ENCODE measurements around the gene TMPRSS9.

The TMPRSS9 gene

DNA sequence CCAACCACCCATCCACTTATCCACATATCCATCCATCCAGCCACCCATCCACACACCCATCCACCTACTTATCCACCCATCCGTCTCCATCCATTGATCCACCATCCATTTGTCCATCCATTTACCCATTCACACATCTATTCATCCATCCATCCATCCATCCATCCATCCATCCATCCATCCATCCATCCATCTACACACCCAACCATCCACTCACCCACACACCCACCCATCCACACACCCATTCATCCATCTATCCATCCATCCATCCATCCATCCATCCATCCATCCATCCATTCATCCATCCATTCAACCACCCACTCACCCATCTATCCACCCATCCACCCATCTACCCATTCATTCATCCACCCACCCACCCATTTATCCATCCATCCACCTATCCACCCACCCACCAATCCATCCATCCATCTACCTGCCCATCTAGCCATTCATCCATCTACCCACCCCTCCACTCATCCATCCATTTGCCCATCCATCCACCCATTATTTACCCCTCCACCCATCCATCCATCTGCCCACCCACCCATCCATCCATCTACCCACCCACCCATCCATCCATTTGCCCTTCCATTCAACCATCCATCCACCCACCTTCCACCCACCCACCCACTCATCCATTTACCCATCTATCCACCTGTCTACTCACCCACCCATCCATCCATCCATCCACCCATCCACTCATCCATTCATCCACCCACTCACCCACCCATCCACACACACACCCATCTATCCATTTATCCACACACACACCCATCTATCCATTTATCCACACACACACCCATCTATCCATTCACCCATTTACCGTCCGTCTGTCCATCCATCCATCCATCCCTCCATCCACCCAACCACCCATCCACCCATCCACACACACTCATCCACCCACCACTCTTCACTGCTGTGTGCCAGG is 2.5 kb upstream of the TMPRSS9 start:
- Histone ChIP-seq H3K4me1 (ENCODE audit: control insufficient read depth in 1 of 2, insufficient read depth in 2 of 2, low read length in 2 of 2) (no peaks in the 10 kb centered on the region), H3K9me3 (ENCODE audit: control insufficient read depth in 1 of 2, low read length in 2 of 2) (no peaks in the 10 kb centered on the region), H3K4me3 (ENCODE audit: low read depth in 1 of 2, low read length in 2 of 2) (no peak overlapping the region), H3K27ac (ENCODE audit: low read length) (no peak overlapping the region), H3K27me3 (ENCODE audit: low read depth, low read length) (peaks cover 11% of the 10 kb centered on the region), H3K36me3 (ENCODE audit: control insufficient read depth in 1 of 2, insufficient read depth in 2 of 2, low read length in 2 of 2) (peaks cover 0 to 16% of the 10 kb centered on the region in 2 donors)

- Histone ChIP-seq H3K9me3 (ENCODE audit: control insufficient read depth in 1 of 2, low read length in 2 of 2) (no peaks in the 10 kb centered on the region), H3K4me1 (ENCODE audit: control insufficient read depth in 1 of 2, insufficient read depth in 2 of 2, low read length in 2 of 2) (no peaks in the 10 kb centered on the region), H3K27ac (ENCODE audit: low read length) (no peak overlapping the region), H3K4me3 (ENCODE audit: low read depth in 1 of 2, low read length in 2 of 2) (no peak overlapping the region), H3K27me3 (ENCODE audit: low read depth, low read length) (peaks cover 11% of the 10 kb centered on the region), H3K36me3 (ENCODE audit: control insufficient read depth in 1 of 2, insufficient read depth in 2 of 2, low read length in 2 of 2) (peaks cover 0 to 6% of the 10 kb centered on the region in 2 donors)
Measured at GRCh38 chr19:2358548-2359173, 1.4 kb upstream of the TMPRSS9 start.

DNA sequence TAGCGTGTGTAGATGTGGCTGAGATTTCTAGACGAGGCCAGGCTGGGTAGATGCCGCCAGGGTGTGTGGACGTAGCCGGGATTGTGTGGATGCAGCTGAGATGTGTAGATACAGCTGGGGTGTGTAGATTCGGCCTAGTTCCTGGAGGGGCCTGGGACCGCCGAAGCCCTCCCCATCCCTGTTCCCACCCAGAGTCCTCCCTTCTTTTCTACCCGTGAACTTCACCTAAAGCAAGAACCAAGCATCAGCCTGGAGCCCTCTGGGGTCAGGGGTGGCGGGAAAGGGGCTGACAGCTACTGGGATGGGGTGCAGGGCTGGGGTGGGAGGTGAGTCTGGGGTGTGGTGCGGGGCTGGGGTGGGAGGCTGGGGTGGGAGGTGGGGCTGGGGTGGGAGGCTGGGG is 768 bp downstream of the TMPRSS9 start:
- H3K36me3 ChIP-seq (ENCODE audit: control insufficient read depth in 1 of 2, insufficient read depth in 2 of 2, low read length in 2 of 2), result no peaks in the 10 kb centered on the region
- H3K27me3 ChIP-seq (ENCODE audit: low read depth, low read length), result peaks cover 11% of the 10 kb centered on the region
- no peaks in the 10 kb centered on the region for H3K4me1 ChIP-seq (ENCODE audit: control insufficient read depth in 1 of 2, insufficient read depth in 2 of 2, low read length in 2 of 2)
- H3K4me3 ChIP-seq (ENCODE audit: low read depth in 1 of 2, low read length in 2 of 2), result no peak overlapping the region
- H3K9me3 ChIP-seq (ENCODE audit: control insufficient read depth in 1 of 2, low read length in 2 of 2), result no peaks in the 10 kb centered on the region
- no peak overlapping the region for H3K27ac ChIP-seq (ENCODE audit: low read length)

GRCh38 chr19:2361246-2362045 is 1.4 kb downstream of the TMPRSS9 start:
- H3K4me3 ChIP-seq (ENCODE audit: low read depth in 1 of 2, low read length in 2 of 2), result no peak overlapping the region

GRCh38 chr19:2362046-2362969 is 2.2 kb downstream of the TMPRSS9 start:
- Histone ChIP-seq H3K9me3 (ENCODE audit: control insufficient read depth in 1 of 2, low read length in 2 of 2) (no peaks in the 10 kb centered on the region), H3K36me3 (ENCODE audit: control insufficient read depth in 1 of 2, insufficient read depth in 2 of 2, low read length in 2 of 2) (no peaks in the 10 kb centered on the region), H3K4me1 (ENCODE audit: control insufficient read depth in 1 of 2, insufficient read depth in 2 of 2, low read length in 2 of 2) (no peaks in the 10 kb centered on the region), H3K27ac (ENCODE audit: low read length) (no peak overlapping the region), H3K27me3 (ENCODE audit: low read depth, low read length) (peaks cover 11% of the 10 kb centered on the region), H3K4me3 (ENCODE audit: low read depth in 1 of 2, low read length in 2 of 2) (no peak overlapping the region)

More at GRCh38 chr19:2361246-2362045, 1.4 kb downstream of the TMPRSS9 start:
- H3K36me3 ChIP-seq (ENCODE audit: control insufficient read depth in 1 of 2, insufficient read depth in 2 of 2, low read length in 2 of 2), result no peaks in the 10 kb centered on the region
- no peak overlapping the region for H3K27ac ChIP-seq (ENCODE audit: low read length)
- no peaks in the 10 kb centered on the region for H3K9me3 ChIP-seq (ENCODE audit: control insufficient read depth in 1 of 2, low read length in 2 of 2)
- peaks cover 11% of the 10 kb centered on the region for H3K27me3 ChIP-seq (ENCODE audit: low read depth, low read length)
- no peaks in the 10 kb centered on the region for H3K4me1 ChIP-seq (ENCODE audit: control insufficient read depth in 1 of 2, insufficient read depth in 2 of 2, low read length in 2 of 2)

GRCh38 chr19:2362970-2363300 is 2.9 kb downstream of the TMPRSS9 start:
- H3K27me3 ChIP-seq (ENCODE audit: low read depth, low read length), result peaks cover 11% of the 10 kb centered on the region
- H3K4me3 ChIP-seq (ENCODE audit: low read depth in 1 of 2, low read length in 2 of 2), result no peak overlapping the region
- no peak overlapping the region for H3K27ac ChIP-seq (ENCODE audit: low read length)
- no peaks in the 10 kb centered on the region for H3K4me1 ChIP-seq (ENCODE audit: control insufficient read depth in 1 of 2, insufficient read depth in 2 of 2, low read length in 2 of 2)
- no peaks in the 10 kb centered on the region for H3K9me3 ChIP-seq (ENCODE audit: control insufficient read depth in 1 of 2, low read length in 2 of 2)
- no peaks in the 10 kb centered on the region for H3K36me3 ChIP-seq (ENCODE audit: control insufficient read depth in 1 of 2, insufficient read depth in 2 of 2, low read length in 2 of 2)

GRCh38 chr19:2363419-2363818 is 3.4 kb downstream of the TMPRSS9 start:
- no peak overlapping the region for H3K27ac ChIP-seq (ENCODE audit: low read length)
- H3K27me3 ChIP-seq (ENCODE audit: low read depth, low read length), result peaks cover 11% of the 10 kb centered on the region
- no peak overlapping the region for H3K4me3 ChIP-seq (ENCODE audit: low read depth in 1 of 2, low read length in 2 of 2)
- no peaks in the 10 kb centered on the region for H3K4me1 ChIP-seq (ENCODE audit: control insufficient read depth in 1 of 2, insufficient read depth in 2 of 2, low read length in 2 of 2)
- H3K9me3 ChIP-seq (ENCODE audit: control insufficient read depth in 1 of 2, low read length in 2 of 2), result no peaks in the 10 kb centered on the region
- H3K36me3 ChIP-seq (ENCODE audit: control insufficient read depth in 1 of 2, insufficient read depth in 2 of 2, low read length in 2 of 2), result no peaks in the 10 kb centered on the region

DNA sequence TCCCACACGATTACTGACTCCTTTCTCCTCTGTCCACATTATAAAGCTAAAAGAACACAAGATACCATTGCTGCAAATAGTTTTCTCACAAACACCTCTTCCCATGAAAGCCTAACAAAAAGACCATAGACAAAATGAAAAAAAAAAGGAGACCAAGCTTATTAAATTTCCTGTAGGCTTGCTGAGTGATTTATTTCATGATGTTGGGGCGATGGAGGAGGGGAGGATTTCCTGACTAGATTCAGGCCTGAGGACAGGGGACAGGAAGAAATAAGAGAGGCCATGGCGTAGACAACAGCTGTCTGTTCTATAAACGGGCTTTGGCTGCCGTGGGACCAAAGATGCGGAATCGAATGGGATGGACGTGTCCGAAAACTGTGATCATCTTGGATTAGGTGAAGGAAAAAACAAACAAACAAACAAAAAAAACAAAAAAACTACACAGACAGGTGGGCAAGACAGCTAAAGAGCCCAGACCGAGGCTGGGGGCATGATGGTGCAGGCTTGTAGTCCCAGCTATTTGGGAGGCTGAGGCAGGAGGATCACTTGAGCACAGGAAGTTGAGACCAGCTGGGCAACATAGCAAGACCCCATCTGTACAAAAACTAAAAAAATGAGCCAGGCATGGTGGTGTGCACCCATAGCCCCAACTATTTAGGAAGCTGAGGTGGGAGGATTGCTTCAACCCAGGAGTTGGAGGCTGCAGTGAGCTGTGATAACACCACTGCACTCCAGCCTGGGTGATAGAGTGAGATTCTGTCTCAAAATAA is 5.3 kb downstream of the TMPRSS9 start:
- H3K27me3 ChIP-seq (ENCODE audit: low read depth, low read length), result peaks cover 11% of the 10 kb centered on the region
- H3K36me3 ChIP-seq (ENCODE audit: control insufficient read depth in 1 of 2, insufficient read depth in 2 of 2, low read length in 2 of 2), result no peaks in the 10 kb centered on the region
- no peak overlapping the region for H3K27ac ChIP-seq (ENCODE audit: low read length)
- H3K4me3 ChIP-seq (ENCODE audit: low read depth in 1 of 2, low read length in 2 of 2), result no peak overlapping the region
- no peaks in the 10 kb centered on the region for H3K4me1 ChIP-seq (ENCODE audit: control insufficient read depth in 1 of 2, insufficient read depth in 2 of 2, low read length in 2 of 2)
- H3K9me3 ChIP-seq (ENCODE audit: control insufficient read depth in 1 of 2, low read length in 2 of 2), result peaks cover 0 to 2% of the 10 kb centered on the region in 2 donors

GRCh38 chr19:2371656-2372055 is 11.6 kb downstream of the TMPRSS9 start:
- Histone ChIP-seq H3K4me3 (ENCODE audit: low read depth in 1 of 2, low read length in 2 of 2) (no peak overlapping the region), H3K36me3 (ENCODE audit: control insufficient read depth in 1 of 2, insufficient read depth in 2 of 2, low read length in 2 of 2) (no peaks in the 10 kb centered on the region), H3K9me3 (ENCODE audit: control insufficient read depth in 1 of 2, low read length in 2 of 2) (peaks cover 0 to 2% of the 10 kb centered on the region in 2 donors)

GRCh38 chr19:2372076-2372612 is 12.1 kb downstream of the TMPRSS9 start:
- Histone ChIP-seq H3K27me3 (ENCODE audit: low read depth, low read length) (no peaks in the 10 kb centered on the region), H3K36me3 (ENCODE audit: control insufficient read depth in 1 of 2, insufficient read depth in 2 of 2, low read length in 2 of 2) (no peaks in the 10 kb centered on the region), H3K27ac (ENCODE audit: low read length) (no peak overlapping the region), H3K4me1 (ENCODE audit: control insufficient read depth in 1 of 2, insufficient read depth in 2 of 2, low read length in 2 of 2) (no peaks in the 10 kb centered on the region), H3K9me3 (ENCODE audit: control insufficient read depth in 1 of 2, low read length in 2 of 2) (peaks cover 0 to 2% of the 10 kb centered on the region in 2 donors), H3K4me3 (ENCODE audit: low read depth in 1 of 2, low read length in 2 of 2) (no peak overlapping the region)

More at GRCh38 chr19:2371656-2372055, 11.6 kb downstream of the TMPRSS9 start:
- Histone ChIP-seq H3K27ac (ENCODE audit: low read length) (no peak overlapping the region), H3K27me3 (ENCODE audit: low read depth, low read length) (no peaks in the 10 kb centered on the region), H3K4me1 (ENCODE audit: control insufficient read depth in 1 of 2, insufficient read depth in 2 of 2, low read length in 2 of 2) (no peaks in the 10 kb centered on the region)
